Ureter (tissue), 1 donor: ENCODE data around the gene UBAC2. TPM values are rescaled to one million over a fixed set of nuclear protein-coding genes. Genes with fewer than 3 reads are reported as not detected.
A peak's percentile ranks its signal among the peaks of the same experiment; 100 is the strongest.
"Not testable (repeated sequence)": the region's sequence is repeated elsewhere in the genome, so short reads cannot be mapped to it uniquely, and the experiment has no call there.

Source experiments
- DNase-seq: peaks from one replicate; pipeline ENCODE4 v3.0.0-alpha.2; 2020; ENCODE audit warnings: low spot score
- total RNA-seq: library from RNA; stranded (reverse); gene quantifications from one replicate; pipeline ENCODE4 v1.2.4, GENCODE V29; 2023
- donor health status: DM: yes; HTN: yes; CAD: no.

The UBAC2 gene
- total RNA-seq, 1 donor from 2014 or later = 55.9 TPM

GRCh38 chr13:99185606-99186005 lies 15.0 kb upstream of the UBAC2 start:
- no peak for DNase-seq

- DNase-seq = no peak
Measured at GRCh38 chr13:99190147-99190985, 10.3 kb upstream of the UBAC2 start.

DNA sequence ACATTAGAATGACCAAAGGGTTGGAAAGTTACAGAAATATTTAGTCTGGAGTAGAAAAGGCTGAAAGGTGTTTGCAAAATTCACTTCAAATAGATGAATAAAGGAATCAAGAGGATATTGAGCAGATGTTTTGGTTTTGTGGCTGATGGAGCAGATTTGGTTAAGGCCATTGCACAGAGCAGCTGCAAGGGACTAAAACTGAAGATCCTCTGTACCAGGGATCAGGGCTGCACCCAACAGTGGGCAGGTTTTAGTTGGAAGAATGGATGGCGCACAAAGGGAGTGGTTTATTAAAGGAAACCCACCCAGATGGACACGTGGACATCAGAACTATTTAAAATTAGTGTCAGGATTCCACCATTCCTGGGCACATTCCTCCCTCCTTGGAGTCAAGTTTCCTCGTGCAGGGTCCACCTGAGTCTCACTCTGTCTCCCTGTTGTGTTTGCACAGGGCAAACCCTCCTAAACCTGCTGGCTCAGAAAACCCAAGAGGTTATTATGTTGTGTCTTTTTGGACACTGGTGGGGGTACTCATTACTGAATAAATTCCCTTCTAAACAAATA lies 9.2 kb upstream of the UBAC2 start:
- DNase-seq = no peak

- peak; percentile 47 for DNase-seq
Measured at GRCh38 chr13:99191900-99192399, 8.7 kb upstream of the UBAC2 start.

DNA sequence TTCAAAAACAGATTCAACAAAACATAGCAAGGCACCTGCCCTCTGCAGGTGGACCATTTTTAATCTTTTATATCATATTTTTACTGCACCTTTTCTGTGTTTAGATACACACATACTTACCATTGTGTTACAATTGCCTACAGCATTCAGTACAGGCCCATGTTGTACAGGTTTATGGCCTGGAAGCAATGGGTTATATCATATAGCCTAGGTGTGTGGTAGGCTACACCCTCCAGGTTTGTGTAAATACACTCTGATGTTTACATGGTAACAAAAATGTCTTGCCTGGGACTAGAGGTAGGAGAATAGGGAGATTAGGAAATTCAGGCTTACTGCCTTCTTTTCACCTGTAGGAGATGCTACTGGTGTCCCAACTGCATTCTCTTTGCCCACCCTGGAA lies 8.2 kb upstream of the UBAC2 start:
- DNase-seq = no peak

DNA sequence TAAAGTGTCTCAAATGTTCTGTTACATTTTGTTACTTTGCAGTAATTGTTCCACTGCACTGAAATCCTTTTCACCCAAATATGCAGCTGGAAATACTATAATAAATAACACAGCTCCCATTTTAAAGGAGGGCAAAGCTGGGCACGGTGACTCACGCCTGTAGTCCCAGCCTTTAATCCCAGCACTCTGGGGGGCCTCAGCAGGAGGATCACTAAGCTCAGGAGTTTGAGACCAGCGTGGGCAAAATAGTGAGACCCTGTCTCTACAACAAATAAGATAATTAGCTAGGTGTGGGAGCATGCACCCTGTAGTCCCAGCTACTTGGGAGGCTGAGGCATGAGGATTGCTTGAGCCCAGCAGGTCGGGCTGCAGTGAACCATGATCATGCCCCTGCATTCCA lies 7.5 kb upstream of the UBAC2 start:
- no peak for DNase-seq

- no peak for DNase-seq
Measured at GRCh38 chr13:99196466-99197116, 4.1 kb upstream of the UBAC2 start.

DNA sequence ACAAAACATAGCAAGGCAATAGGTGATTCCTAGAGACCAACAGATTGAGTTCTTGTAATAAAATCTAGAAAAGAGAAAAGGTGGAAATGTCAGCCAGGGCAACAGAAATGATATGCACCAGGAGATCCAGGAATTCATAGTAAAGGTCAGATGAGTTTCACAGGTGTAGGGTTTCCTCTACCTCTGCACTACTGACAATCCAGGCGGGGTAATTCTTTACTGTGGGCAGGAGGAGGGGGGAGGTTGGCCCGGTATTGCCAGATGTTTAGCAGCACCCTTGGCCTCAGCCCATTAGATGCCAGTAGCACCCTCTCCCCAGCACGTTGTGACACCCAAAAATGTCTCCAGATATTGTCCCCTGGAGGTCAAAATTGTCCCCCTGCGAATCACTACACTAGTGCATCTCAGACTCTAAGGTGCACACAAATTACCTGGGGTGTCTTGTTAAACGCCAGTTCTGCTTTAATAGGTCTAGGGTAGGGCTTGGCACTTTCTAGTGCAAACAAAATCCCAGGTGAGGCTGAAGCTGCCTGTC lies 3.5 kb upstream of the UBAC2 start:
- DNase-seq = no peak

- DNase-seq = no peak
Measured at GRCh38 chr13:99199541-99200431, 868 bp upstream of the UBAC2 start.

DNA sequence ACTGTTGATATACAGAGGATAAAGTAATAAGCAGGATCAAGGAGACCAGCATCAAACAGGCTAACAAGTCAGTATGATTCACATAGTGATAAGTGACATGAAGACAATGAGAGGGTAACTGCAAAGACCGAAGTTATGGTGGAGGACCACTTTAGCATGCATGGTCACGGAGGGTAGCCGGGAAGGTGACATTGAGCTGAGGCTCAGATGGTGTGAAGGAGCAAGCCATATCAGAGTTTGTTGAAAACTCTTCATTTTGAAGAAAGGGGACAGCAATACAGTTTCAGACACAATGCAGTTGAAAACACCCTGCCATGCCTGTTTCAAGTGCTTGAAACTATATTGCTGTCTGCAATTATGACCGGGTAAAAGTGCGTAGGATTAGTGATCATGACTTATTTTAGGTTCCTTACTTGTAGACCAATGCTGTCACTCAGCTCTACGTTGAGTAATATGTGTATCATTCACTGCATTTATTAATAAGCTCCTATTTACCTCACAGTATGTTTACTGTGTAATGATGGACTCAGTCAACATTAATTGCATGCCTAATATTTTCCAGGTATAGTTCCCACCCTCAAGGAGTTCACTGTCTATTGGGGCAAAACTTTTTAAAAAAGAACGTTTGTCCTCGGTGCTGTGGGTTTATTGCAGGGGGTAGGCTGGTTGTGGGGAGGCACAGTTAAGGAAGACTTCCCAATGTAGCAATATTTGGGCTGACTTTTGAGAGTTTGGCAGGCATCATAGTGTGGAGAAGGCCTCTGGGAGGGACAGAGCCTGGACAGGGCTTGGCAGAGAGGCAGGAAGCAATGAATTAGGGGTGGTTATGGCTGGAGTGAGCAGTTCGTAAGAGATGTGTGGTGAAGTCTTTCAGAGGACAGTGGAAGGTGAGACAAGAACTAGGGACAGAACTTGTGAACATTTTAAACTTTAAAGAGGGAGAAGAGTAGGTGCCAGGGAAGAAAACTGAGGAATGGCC lies 3.2 kb downstream of the UBAC2 start:
- DNase-seq = no peak

GRCh38 chr13:99205621-99206220 lies 5.1 kb downstream of the UBAC2 start:
- DNase-seq = no peak

- DNase-seq = no peak
Measured at GRCh38 chr13:99206226-99206625, 5.6 kb downstream of the UBAC2 start.

- no peak for DNase-seq
Measured at GRCh38 chr13:99206873-99207272, 6.2 kb downstream of the UBAC2 start.

- DNase-seq = no peak
Measured at GRCh38 chr13:99207511-99207910, 6.9 kb downstream of the UBAC2 start.

GRCh38 chr13:99208185-99208584 lies 7.5 kb downstream of the UBAC2 start:
- DNase-seq = no peak

DNA sequence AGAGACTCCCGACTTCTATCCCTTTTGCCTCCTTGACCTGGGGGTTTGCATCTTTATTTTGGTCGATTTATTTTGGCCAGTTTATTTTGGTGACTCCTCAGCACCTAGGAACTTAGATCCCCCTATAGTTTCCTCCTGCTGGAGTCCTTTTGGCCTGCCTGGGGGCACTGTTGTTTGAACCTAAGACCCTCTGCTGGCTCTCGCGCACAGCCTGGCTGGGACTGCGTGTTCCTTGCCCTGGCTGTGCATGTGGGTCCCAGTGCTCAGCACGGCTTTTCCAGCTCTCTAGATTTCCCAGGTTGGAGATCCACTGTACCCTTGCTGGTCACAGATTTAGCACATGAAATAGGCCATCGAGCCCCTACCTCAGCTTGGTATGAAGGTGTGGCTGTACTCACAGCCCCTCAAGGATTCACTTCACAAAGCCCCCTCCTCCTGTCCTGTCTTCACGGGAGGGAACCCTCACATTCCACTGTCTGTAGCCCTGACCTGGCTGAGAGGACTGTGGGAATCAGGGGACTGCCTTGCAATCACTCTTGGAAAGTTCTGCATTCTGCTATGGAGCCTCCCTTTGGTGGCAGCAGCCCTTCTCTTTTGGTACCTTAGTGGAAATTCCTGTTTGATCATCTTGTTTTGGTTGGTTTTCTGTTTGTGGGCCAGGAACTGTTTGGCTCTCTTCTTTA lies 8.3 kb downstream of the UBAC2 start:
- no peak for DNase-seq

DNA sequence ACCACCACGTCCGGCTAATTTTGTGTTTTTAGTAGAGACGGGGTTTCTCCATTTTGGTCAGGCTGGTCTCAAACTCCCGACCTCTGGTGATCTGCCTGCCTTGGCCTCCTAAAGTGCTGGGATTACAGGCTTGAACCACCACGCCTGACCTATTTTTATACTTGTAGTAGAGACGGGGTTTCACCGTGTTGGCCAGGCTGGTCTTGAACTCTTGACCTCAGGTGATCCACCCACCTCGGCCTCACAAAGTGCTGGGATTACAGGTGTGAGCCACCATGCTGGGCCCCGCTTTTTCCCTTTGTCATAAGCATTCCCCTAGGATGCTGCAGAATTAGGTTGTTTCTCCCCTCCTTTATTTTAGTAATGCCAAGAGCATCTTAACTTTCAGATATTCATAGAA lies 10.0 kb downstream of the UBAC2 start:
- DNase-seq = not testable (repeated sequence)

DNA sequence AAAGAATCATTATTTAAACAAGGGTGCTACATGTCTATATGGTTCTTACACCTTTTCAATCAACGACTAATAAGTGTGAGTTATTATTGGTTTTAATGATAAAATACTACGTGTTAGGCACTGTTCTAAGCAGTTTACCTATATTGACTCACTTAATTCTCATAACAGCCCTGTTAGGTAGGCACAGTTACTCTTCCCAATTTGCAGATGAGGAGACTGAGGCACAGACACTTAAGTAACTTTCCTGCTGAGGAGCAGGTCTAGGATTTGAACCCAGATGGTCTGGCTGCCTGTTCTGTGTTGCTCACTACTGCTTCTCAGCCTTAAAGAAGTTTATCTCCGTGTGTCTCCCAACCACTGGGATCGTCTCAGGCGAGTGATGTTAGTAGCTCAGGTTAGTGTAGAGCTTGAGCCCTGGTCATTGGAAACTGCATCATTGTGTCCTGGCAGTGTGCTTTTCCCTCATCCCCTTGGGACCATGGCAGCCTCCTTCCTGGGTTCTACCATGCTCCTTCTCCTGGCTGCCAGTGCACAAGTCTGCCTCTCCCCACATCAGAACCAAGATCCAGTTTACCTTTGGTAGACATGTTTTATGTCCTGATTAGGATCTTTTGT lies 10.9 kb downstream of the UBAC2 start:
- no peak for DNase-seq

GRCh38 chr13:99214232-99214631 lies 13.6 kb downstream of the UBAC2 start:
- DNase-seq = no peak
